Body of pancreas (tissue), 4 donors: Measurements from ENCODE around the gene USP2. TPM values are rescaled to one million over a fixed set of nuclear protein-coding genes. Genes with fewer than 3 reads are reported as not detected.

Source experiments
- ATAC-seq: fragments of 150-250 bp; one replicate; pipeline ENCODE4 v1.9.1; 2016
- DNase-seq, 4 donors: peaks; one replicate each; pipeline ENCODE4 v3.0.0-alpha.2; 2019
- H3K27ac ChIP-seq, 4 donors: fragments of 200-600 bp; sonication (generic); 1 replicate in 3 of 4; 2 replicates in 1 of 4; pipeline versions ENCODE4 v1.5.1 to v1.6.1; 2016 to 2019; ENCODE audit warnings: mild to moderate bottlenecking in 1 of 4, mixed read lengths in 1 of 4, moderate library complexity in 1 of 4
- H3K27me3 ChIP-seq, 2 donors: fragments of 200-600 bp; sonication (generic); one replicate each; pipeline ENCODE4 v1.6.0; 2016; ENCODE audit warnings: mild to moderate bottlenecking in 1 of 2
- H3K36me3 ChIP-seq, 2 donors: fragments of 200-600 bp; sonication (generic); replicated peaks in 1 of 2; 2 replicates each; pipeline ENCODE4 v1.5.1; 2016; ENCODE audit warnings: low read depth in 2 of 2; ENCODE audit not compliant: insufficient read depth in 1 of 2
- H3K4me1 ChIP-seq: fragments of 200-600 bp; sonication (generic); one replicate; pipeline ENCODE4 v1.6.0; 2016
- H3K4me3 ChIP-seq, 2 donors: fragments of 200-600 bp; sonication (generic); 1 replicate in 1 of 2; 2 replicates in 1 of 2; pipeline ENCODE4 v1.5.1; 2016 to 2019
- H3K9me3 ChIP-seq, 3 donors: fragments of 200-600 bp; sonication (generic); 1 replicate in 2 of 3; 2 replicates in 1 of 3; pipeline ENCODE4 v1.5.1; 2016
- POLR2A ChIP-seq, 3 donors: fragments of 450-650 bp; IDR thresholded peaks; one replicate each; pipeline ENCODE4 v1.6.1; 2016; ENCODE audit warnings: antibody characterized with exemption in 3 of 3, mild to moderate bottlenecking in 2 of 3
- WGBS, 2 donors: methylation state at CpG; one replicate each; pipeline ENCODE4 v1.1.5; 2017; 5-methylcytosine and 5-hydroxymethylcytosine counted together
- intact Hi-C: fragments of 100-400 bp; cut with DNase I; formaldehyde crosslinking; loops from one replicate; pipeline ENCODE4 v1.15.1; 2023
- total RNA-seq, 2 donors: library from RNA; depleted of rRNA; stranded (reverse); fragments of >200 nt; gene quantifications; one replicate each; pipeline ENCODE4 v1.1.0, GENCODE V29; 2016
- TF ChIP-seq, protein P1 (sequence below), 7 experiments: fragments of 450-650 bp in 4 of 7; fragments of 200-600 bp in 3 of 7; sonication (generic) in 3 of 7; IDR thresholded peaks; one replicate each; pipeline ENCODE4 v1.5.1; 2016 to 2019; ENCODE audit warnings: antibody characterized with exemption in 7 of 7

The USP2 gene
- total RNA-seq, 2 donors from 2014 or later: 3.9 to 19.4 TPM

DNA sequence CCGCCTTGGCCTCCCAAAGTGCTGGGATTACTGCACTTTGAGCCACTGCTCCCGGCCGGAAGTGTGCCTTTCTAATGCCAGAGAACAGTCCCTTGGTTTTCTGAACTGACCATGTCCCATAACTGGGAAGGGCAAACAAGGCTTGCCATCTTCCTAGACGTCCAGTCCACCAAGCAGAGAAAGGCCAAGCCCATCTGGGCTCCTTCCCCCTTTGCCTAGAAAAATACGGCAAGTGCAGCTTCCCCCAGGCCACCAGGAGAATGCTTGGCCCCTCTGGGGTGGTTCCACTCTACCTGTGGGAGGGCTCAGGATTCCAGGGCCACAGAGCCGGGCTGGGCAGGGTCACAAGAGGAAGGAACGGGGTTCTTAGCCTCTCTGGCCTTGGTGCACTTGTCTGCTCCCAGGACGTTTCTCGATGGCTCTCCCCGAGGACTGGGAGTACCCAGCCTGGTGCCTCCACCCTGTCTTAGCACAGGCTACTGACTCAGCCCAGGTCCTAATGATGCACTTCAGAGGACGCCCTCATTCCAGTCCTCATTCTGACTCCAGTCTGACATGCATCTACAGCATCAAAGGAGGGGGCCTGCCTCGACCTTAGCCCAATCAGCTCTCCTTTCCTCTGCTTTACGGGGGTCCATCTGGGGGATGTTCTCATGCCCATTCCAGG lies 1.2 kb downstream of the USP2 start:
- peak overlapping the region in 2 of 4 donors; percentile 18 to 75 for H3K27ac ChIP-seq

DNA sequence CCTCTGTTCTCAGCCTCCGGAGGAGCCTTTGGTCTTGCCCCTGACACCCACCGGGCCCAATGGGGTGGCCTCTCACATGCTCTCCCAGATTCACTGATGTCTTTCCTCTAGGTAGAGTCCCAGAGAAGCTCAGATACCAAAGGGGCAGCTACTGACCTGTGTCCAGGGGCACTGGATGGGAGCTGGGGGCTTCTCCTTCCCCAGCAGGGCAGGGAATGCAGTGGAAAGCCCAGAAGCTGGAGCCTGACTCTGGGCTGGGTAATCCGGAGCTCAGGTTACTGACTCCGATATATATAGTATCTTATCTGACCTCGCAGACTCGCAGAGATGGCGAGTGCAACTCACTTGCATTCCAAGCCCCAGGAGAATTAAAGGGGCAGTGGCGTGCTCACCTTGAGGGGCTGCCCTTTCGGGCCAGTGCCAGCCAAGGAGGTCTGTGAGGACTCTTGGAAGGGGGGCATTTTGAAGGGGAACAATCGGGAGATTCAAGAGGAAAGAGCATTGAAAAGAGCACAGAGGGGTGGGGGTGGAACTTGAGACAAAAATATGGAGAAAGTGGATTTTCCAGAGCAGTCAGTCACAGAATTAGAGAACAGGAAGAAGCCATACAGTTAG lies 2.5 kb downstream of the USP2 start:
- ATAC-seq (no peak), DNase-seq (no peak)
- 43 to 63% methylated on average over 8 to 10 of the region's 10 CpGs for WGBS, 2 donors
- H3K36me3 ChIP-seq: no peaks in the 10 kb centered on the region
- H3K4me1 ChIP-seq: peaks cover 69% of the 10 kb centered on the region
- H3K27me3 ChIP-seq: no peaks in the 10 kb centered on the region
- no peaks in the 10 kb centered on the region for H3K9me3 ChIP-seq
- TF ChIP-seq, protein P1, sequence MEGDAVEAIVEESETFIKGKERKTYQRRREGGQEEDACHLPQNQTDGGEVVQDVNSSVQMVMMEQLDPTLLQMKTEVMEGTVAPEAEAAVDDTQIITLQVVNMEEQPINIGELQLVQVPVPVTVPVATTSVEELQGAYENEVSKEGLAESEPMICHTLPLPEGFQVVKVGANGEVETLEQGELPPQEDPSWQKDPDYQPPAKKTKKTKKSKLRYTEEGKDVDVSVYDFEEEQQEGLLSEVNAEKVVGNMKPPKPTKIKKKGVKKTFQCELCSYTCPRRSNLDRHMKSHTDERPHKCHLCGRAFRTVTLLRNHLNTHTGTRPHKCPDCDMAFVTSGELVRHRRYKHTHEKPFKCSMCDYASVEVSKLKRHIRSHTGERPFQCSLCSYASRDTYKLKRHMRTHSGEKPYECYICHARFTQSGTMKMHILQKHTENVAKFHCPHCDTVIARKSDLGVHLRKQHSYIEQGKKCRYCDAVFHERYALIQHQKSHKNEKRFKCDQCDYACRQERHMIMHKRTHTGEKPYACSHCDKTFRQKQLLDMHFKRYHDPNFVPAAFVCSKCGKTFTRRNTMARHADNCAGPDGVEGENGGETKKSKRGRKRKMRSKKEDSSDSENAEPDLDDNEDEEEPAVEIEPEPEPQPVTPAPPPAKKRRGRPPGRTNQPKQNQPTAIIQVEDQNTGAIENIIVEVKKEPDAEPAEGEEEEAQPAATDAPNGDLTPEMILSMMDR (IDR thresholded peaks at IDR 0.05): no peak
- peak in 1 of 3 donors; percentile 18 for TF ChIP-seq POLR2A (IDR thresholded peaks at IDR 0.05)
- H3K4me3 ChIP-seq: no peak overlapping the region
- intact Hi-C loops: loop anchor here (5.0 to 10.0 kb wide), 3 partner anchors 42 to 174 kb away; partner anchors contain the start of gene CBL
- H3K27ac ChIP-seq: peak overlapping the region in 3 of 4 donors; percentile 88 to 95 (median 90)

More for the DNA sequence above, 1.2 kb downstream of the USP2 start:
- WGBS, 2 donors: 69 to 70% methylated on average over 7 to 13 of the region's 13 CpGs
- Histone ChIP-seq H3K4me1 (peaks cover 56% of the 10 kb centered on the region), H3K36me3 (no peaks in the 10 kb centered on the region), H3K9me3 (no peaks in the 10 kb centered on the region), H3K4me3 (no peak overlapping the region), H3K27me3 (no peaks in the 10 kb centered on the region)
- intact Hi-C loops: no loop called here
- peak in 1 of 4 donors; percentile 20 for DNase-seq
- no peak for ATAC-seq
- TF ChIP-seq, protein P1 (IDR thresholded peaks at IDR 0.05): no peak
- no peak for TF ChIP-seq POLR2A (IDR thresholded peaks at IDR 0.05)

GRCh38 chr11:119377961-119378667 lies 3.4 kb downstream of the USP2 start:
- 49 to 57% methylated on average over 4 to 5 of the region's 6 CpGs for WGBS, 2 donors
- Histone ChIP-seq H3K4me1 (peaks cover 78% of the 10 kb centered on the region), H3K27me3 (no peaks in the 10 kb centered on the region), H3K9me3 (no peaks in the 10 kb centered on the region), H3K36me3 (no peaks in the 10 kb centered on the region), H3K4me3 (no peak overlapping the region), H3K27ac (peak overlapping the region; percentile 50 to 95 (median 89))
- no peak for TF ChIP-seq POLR2A (IDR thresholded peaks at IDR 0.05)
- TF ChIP-seq, protein P1 (IDR thresholded peaks at IDR 0.05): no peak
- ATAC-seq (no peak), DNase-seq (no peak)
- intact Hi-C loops: loop anchor here (5.0 to 10.0 kb wide), 3 partner anchors 41 to 173 kb away; partner anchors contain the start of gene CBL

DNA sequence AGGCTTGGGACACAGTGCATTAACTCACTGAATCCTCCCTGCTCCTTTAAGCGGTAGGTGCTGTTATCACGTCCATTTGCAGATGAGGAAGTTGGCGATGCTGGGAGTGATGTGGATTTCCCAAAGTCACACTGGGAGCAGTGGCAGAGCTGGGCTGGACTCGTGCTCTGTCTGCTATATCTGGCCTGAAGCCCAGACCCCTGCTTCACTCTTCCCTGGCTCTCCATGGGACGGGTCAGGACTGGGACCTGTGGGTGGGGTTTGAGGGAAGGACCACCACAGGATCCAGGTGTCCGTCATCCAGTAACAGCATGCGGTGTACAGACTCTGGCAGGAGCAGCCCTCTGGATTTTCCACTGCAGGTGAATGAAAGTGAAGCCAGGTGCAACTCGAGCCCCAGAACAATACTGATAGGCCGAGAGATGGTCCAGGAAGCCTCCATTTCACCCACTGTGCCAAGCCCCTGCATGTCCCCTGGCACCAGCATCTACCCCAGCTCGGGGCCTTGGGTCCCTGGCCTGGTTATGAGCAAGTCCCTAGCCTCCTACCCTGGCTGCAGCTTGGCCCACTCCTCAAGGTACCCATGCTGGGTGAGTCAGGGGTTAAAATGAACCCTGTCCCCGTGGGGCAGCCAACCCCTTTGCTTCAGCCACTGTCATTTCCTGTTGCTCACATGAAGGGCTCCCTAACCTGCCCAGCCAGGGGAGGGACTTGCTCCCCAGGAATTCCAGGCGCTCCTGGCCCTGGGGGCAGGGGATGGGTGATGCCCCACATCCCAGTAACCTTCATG lies 4.2 kb downstream of the USP2 start:
- peak overlapping the region; percentile 50 to 95 (median 89) for H3K27ac ChIP-seq
- H3K27me3 ChIP-seq: no peaks in the 10 kb centered on the region
- H3K9me3 ChIP-seq: no peaks in the 10 kb centered on the region
- H3K4me3 ChIP-seq: no peak overlapping the region
- intact Hi-C loops: loop anchor here (5.0 to 10.0 kb wide), 3 partner anchors 40 to 173 kb away; partner anchors contain the start of gene CBL
- DNase-seq (peak in 1 of 4 donors; percentile 19), ATAC-seq (no peak)
- TF ChIP-seq POLR2A (IDR thresholded peaks at IDR 0.05): peak in 1 of 3 donors; percentile 16
- TF ChIP-seq, protein P1 (IDR thresholded peaks at IDR 0.05): no peak
- no peaks in the 10 kb centered on the region for H3K36me3 ChIP-seq
- 37 to 42% methylated on average over 6 to 12 of the region's 12 CpGs for WGBS, 2 donors
- peaks cover 85% of the 10 kb centered on the region for H3K4me1 ChIP-seq
